Dendritic cell treated with granulocyte-macrophage colony-stimulating factor and Interleukin-4, amounts not matched to agents 40 ng/mL and 50 ng/mL, for 4 days (primary cell): ENCODE results near the gene CDC42SE1.

Experiments used
- H3K27ac Mint-ChIP-seq: one replicate; pipeline ENCODE4 v1.8.0; 2022; ENCODE audit warnings: mild to moderate bottlenecking, mixed read lengths
- H3K27me3 Mint-ChIP-seq: one replicate; pipeline ENCODE4 v1.8.0; 2022; ENCODE audit warnings: mild to moderate bottlenecking, mixed read lengths
- H3K36me3 Mint-ChIP-seq: one replicate; pipeline ENCODE4 v1.8.0; 2022; ENCODE audit warnings: low read depth, mixed read lengths
- H3K4me1 Mint-ChIP-seq: one replicate; pipeline ENCODE4 v1.8.0; 2022; ENCODE audit warnings: low read depth, mixed read lengths
- H3K4me3 Mint-ChIP-seq: one replicate; pipeline ENCODE4 v1.8.0; 2022; ENCODE audit warnings: mild to moderate bottlenecking, moderate library complexity, mixed read lengths
- H3K9me3 Mint-ChIP-seq: one replicate; pipeline ENCODE4 v1.8.0; 2022; ENCODE audit warnings: mixed read lengths
- intact Hi-C: fragments of 100-400 bp; cut with micrococcal nuclease; formaldehyde crosslinking; loops from one replicate; pipeline ENCODE4 v1.15.0; 2022

CDC42SE1 gene

GRCh38 chr1:151043163-151043562 lies 16.3 kb downstream of the CDC42SE1 start:
- Mint-ChIP-seq H3K4me1 (peaks cover 21% of the 10 kb centered on the region), H3K27ac (no peak overlapping the region), H3K36me3 (peaks cover 6% of the 10 kb centered on the region), H3K4me3 (no peak overlapping the region), H3K9me3 (no peaks in the 10 kb centered on the region), H3K27me3 (peaks cover 18% of the 10 kb centered on the region)
- intact Hi-C loops: no loop called here

DNA sequence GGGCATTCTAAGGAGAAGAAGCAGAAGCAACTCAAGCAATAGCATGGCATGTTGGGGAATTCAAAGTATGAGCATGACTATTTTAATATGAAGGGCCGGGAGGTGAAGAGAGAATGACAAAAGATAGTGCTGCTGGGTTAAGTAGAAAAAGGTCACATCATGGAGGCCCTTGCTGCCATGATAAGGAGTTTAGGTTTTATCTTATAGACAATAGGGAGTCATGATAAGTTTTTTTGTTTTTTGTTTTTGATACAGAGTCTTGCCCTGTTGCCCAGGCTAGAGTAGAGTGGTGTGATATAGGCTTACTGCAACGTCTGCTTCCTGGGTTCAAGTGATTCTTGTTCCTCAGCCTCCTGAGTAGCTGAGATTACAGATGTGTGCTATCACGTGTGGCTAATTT lies 19.9 kb downstream of the CDC42SE1 start:
- Mint-ChIP-seq H3K4me3 (no peak overlapping the region), H3K27me3 (no peaks in the 10 kb centered on the region), H3K4me1 (peaks cover 5% of the 10 kb centered on the region), H3K9me3 (no peaks in the 10 kb centered on the region), H3K36me3 (peaks cover 14% of the 10 kb centered on the region), H3K27ac (no peak overlapping the region)
- intact Hi-C loops: no loop called here

- intact Hi-C loops: no loop called here
- H3K4me3 Mint-ChIP-seq: no peak overlapping the region
- H3K36me3 Mint-ChIP-seq: peaks cover 22% of the 10 kb centered on the region
- H3K9me3 Mint-ChIP-seq: no peaks in the 10 kb centered on the region
- peak overlapping the region; percentile 4 for H3K27ac Mint-ChIP-seq
- H3K4me1 Mint-ChIP-seq: peaks cover 16% of the 10 kb centered on the region
- H3K27me3 Mint-ChIP-seq: no peaks in the 10 kb centered on the region
Observed at GRCh38 chr1:151037032-151037431, 22.4 kb downstream of the CDC42SE1 start.

- H3K27ac Mint-ChIP-seq: peak within 1 kb of the TSS; percentile 4
- intact Hi-C loops: no loop called here
- no peak within 1 kb of the TSS for H3K4me3 Mint-ChIP-seq
- peaks cover 25% of the 10 kb centered on the region for H3K36me3 Mint-ChIP-seq
- H3K27me3 Mint-ChIP-seq: no peaks in the 10 kb centered on the region
- H3K9me3 Mint-ChIP-seq: no peaks in the 10 kb centered on the region
- H3K4me1 Mint-ChIP-seq: peaks cover 16% of the 10 kb centered on the region
Observed at GRCh38 chr1:151036356-151036755, 23.1 kb downstream of the CDC42SE1 start, which contains the start of gene BNIPL. Gene BNIPL, plus strand, starts transcription at chr1:151036586. Its CDS starts 140 bp downstream, at chr1:151036726.

DNA sequence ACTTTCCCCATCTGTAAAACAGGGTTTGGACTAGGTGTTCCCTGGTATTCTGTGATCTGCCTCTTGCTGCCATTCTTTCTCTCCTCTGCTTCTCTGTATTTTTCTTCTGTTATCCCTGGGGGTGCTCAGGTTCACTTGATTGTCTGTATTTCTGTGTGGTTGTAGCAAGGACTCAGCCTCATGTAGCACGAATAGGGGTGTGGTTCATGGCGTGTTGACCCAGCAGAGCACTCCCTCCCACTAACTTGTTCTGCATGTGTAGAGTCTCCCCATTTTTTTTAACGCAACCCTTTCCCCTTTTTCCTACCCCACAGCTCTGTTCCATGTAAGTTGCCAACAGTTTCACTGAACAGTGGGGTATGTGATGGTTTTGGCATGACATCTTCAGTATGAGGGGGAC lies 24.3 kb downstream of the CDC42SE1 start:
- intact Hi-C loops: no loop called here
- no peaks in the 10 kb centered on the region for H3K27me3 Mint-ChIP-seq
- H3K4me1 Mint-ChIP-seq: peaks cover 16% of the 10 kb centered on the region
- H3K4me3 Mint-ChIP-seq: no peak overlapping the region
- peaks cover 37% of the 10 kb centered on the region for H3K36me3 Mint-ChIP-seq
- no peaks in the 10 kb centered on the region for H3K9me3 Mint-ChIP-seq
- no peak overlapping the region for H3K27ac Mint-ChIP-seq

DNA sequence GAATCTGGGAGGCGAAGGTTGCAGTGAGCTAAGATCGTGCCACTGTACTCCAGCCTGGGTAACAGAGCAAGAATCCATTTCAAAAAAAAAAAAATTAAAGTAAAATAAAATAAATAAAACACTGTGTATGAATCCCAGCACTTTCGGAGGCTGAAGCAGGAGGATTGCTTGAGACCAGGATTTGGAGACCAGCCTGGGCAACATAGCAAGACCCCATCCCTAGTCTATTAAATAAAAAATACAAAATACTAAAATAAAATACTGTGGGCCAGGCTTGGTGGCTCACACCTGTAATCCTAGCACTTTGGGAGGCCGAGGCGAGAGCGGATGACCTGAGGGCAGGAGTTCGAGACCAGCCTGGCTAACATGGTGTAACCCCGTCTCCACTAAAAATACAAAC lies 27.3 kb downstream of the CDC42SE1 start:
- Mint-ChIP-seq H3K4me3 (no peak overlapping the region), H3K27ac (no peak overlapping the region), H3K36me3 (peaks cover 66% of the 10 kb centered on the region), H3K27me3 (no peaks in the 10 kb centered on the region), H3K9me3 (no peaks in the 10 kb centered on the region), H3K4me1 (peaks cover 16% of the 10 kb centered on the region)
- intact Hi-C loops: no loop called here

GRCh38 chr1:151026460-151026859 lies 33.0 kb downstream of the CDC42SE1 start:
- peaks cover 7% of the 10 kb centered on the region for H3K4me1 Mint-ChIP-seq
- no peaks in the 10 kb centered on the region for H3K27me3 Mint-ChIP-seq
- no peak overlapping the region for H3K27ac Mint-ChIP-seq
- intact Hi-C loops: no loop called here
- H3K36me3 Mint-ChIP-seq: peaks cover 69% of the 10 kb centered on the region
- H3K4me3 Mint-ChIP-seq: no peak overlapping the region
- no peaks in the 10 kb centered on the region for H3K9me3 Mint-ChIP-seq

DNA sequence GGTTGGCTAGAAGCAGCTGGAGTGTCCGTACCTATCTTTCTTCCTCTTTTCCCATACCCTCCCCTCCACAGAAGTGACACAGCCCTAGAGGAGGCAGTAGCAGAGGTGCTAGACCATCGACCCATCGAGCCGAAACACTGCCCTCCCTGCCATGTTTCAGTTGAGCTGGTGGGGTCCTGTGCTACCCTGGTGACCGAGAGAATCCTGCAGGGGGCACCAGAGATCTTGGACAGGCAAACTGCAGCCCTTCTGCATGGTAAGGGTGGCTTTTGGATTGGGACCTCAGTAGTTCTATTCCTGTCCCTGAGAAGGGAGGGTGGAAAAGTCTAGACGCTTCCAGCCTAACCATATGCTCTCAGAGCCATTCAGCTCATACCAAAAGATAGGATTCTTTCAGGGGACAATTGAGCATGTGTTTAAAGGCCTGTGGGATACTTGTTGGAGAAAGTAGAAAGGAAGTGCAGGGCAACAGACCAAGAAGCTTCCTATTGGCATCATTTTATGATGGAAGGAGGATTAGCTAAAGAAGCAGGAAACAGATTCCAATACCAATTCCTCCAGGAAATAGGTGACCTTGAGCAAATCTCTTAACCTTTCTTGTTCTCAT lies 34.8 kb downstream of the CDC42SE1 start:
- Mint-ChIP-seq H3K36me3 (peaks cover 59% of the 10 kb centered on the region), H3K4me1 (peaks cover 7% of the 10 kb centered on the region), H3K27ac (no peak overlapping the region)

DNA sequence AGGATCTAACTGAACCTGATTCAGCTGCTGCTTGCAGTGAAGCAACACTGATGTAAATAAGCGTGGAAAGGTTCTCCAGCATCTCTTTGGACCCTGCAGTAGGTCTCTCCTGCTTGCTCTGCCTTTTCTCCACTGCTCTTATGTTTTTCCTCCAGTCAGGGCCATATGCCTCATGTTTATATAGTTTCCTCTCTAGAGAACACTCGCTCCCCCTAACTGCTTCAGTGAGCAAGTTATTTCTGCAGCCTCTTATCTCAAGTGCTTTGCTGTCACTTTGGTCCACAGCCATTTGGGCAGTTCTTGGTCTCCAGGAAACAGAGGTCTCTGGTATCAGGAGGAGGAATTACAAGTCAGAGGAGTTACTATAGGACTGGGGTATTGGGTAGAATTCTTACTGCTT lies 45.9 kb downstream of the CDC42SE1 start:
- intact Hi-C loops: no loop called here
- no peak overlapping the region for H3K4me3 Mint-ChIP-seq
- peaks cover 27% of the 10 kb centered on the region for H3K36me3 Mint-ChIP-seq

More for the DNA sequence above, 34.8 kb downstream of the CDC42SE1 start:
- Mint-ChIP-seq H3K9me3 (no peaks in the 10 kb centered on the region), H3K4me3 (no peak overlapping the region), H3K27me3 (no peaks in the 10 kb centered on the region)
- intact Hi-C loops: loop anchor here (5.0 kb wide), 2 partner anchors 33 to 133 kb away; partner anchors contain the start of genes CDC42SE1 and TNFAIP8L2

DNA sequence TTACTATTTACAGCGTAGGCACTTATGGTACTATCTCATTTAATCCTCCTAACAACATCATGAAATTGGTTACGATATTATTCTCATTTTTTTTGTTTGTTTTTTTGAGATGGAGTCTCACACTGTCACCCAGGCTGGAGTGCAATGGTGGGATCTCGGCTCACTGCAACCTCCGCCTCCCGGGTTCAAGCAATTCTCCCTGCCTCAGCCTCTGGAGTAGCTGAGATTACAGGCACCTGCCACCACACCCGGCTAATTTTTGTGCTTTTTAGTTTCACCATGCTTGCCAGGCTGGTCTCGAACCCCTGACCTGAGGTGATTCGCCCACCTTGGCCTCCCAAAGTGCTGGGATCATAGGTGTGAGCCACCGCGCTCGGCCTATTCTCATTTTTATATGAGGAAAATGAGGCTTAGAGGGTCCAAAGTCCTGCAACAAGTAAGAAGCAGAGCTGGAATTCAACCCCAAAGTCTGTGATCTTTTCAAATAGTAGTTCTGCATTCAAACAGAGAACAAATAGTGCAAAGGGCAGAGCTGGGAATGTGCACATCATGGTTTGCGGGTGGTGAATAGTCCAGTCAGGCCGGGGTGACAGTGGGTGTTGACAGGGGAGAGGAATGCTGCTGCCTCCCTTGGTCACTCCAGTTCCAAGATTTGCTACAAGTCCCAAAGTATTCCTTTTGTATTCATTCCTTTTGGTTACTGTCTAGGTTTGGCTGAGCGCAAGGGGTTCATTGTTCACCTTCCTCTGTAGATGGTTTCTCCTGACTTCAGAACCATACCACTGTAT lies 46.5 kb downstream of the CDC42SE1 start:
- no peaks in the 10 kb centered on the region for H3K9me3 Mint-ChIP-seq
- intact Hi-C loops: no loop called here
- H3K36me3 Mint-ChIP-seq: peaks cover 24% of the 10 kb centered on the region
- peaks cover 29% of the 10 kb centered on the region for H3K4me1 Mint-ChIP-seq
- H3K27me3 Mint-ChIP-seq: no peaks in the 10 kb centered on the region
- H3K4me3 Mint-ChIP-seq: no peak overlapping the region
- peak overlapping the region; percentile 4 for H3K27ac Mint-ChIP-seq

More for the DNA sequence above, 45.9 kb downstream of the CDC42SE1 start:
- no peaks in the 10 kb centered on the region for H3K9me3 Mint-ChIP-seq
- H3K27me3 Mint-ChIP-seq: no peaks in the 10 kb centered on the region
- peak overlapping the region; percentile 4 for H3K27ac Mint-ChIP-seq
- H3K4me1 Mint-ChIP-seq: peaks cover 23% of the 10 kb centered on the region

DNA sequence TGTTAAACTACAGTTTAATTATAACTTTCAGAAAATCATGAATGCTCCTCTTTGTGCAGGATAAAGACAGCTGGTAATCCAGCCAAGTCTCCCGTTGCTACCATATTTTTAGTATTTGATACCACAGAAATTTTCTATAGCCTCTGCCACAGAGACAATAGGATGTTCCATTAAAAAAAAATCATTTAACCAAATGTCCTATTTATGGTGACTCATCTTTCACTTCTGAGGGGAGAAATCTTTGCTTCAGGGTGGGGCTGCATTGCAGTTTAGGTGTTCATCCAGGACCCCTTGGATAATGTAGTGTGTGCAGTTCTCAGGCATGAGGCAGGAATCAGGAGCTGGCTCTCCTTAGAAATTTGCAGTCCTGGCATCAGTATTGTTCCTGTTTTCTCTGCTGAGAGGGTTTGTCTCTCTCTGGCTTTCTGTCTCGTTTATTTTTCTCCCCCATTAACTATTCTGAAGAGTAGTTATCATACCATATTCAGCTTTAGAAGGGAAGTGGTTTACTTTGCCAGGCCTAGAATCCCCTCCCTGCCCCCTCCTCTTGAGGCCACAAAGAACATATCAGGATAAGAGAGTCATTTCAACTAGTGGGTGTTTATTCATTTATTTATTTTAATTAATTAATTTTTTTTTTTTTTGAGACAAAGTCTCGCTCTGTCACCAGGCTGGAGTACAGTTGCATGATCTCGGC lies 48.1 kb downstream of the CDC42SE1 start:
- Mint-ChIP-seq H3K27ac (no peak overlapping the region), H3K27me3 (no peaks in the 10 kb centered on the region), H3K36me3 (peaks cover 27% of the 10 kb centered on the region), H3K4me3 (no peak overlapping the region), H3K4me1 (peaks cover 45% of the 10 kb centered on the region), H3K9me3 (no peaks in the 10 kb centered on the region)
- intact Hi-C loops: no loop called here

DNA sequence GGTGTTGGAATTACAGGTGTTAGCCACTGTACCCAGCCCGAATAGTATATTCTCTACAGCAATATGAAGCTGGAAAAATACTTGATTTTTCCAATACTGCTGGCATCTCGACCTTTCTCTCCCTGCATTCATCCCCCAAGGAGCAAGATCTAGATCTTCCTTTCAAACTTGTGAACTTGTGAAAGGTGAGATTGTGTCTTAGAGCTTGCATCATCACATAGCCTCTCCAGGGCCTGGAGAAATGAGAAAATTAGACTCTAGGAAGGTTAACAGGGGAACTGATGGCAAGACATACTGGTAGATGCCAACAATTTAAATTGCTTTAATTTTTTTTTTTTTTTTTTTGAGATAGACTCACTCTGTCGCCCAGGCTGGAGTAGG lies 49.1 kb downstream of the CDC42SE1 start:
- Mint-ChIP-seq H3K4me1 (peaks cover 54% of the 10 kb centered on the region), H3K9me3 (no peaks in the 10 kb centered on the region), H3K27me3 (no peaks in the 10 kb centered on the region), H3K36me3 (peaks cover 31% of the 10 kb centered on the region), H3K4me3 (no peak overlapping the region), H3K27ac (no peak overlapping the region)
- intact Hi-C loops: no loop called here

GRCh38 chr1:151009674-151010345 lies 49.6 kb downstream of the CDC42SE1 start:
- H3K36me3 Mint-ChIP-seq: peaks cover 31% of the 10 kb centered on the region
- peaks cover 60% of the 10 kb centered on the region for H3K4me1 Mint-ChIP-seq
- H3K27ac Mint-ChIP-seq: no peak overlapping the region
- H3K27me3 Mint-ChIP-seq: no peaks in the 10 kb centered on the region
- no peaks in the 10 kb centered on the region for H3K9me3 Mint-ChIP-seq
- intact Hi-C loops: no loop called here
- peak overlapping the region; percentile 98 for H3K4me3 Mint-ChIP-seq

- H3K9me3 Mint-ChIP-seq: no peaks in the 10 kb centered on the region
- no peaks in the 10 kb centered on the region for H3K27me3 Mint-ChIP-seq
- peaks cover 66% of the 10 kb centered on the region for H3K4me1 Mint-ChIP-seq
- peak overlapping the region; percentile 98 for H3K27ac Mint-ChIP-seq
- peak overlapping the region; percentile 98 for H3K4me3 Mint-ChIP-seq
- H3K36me3 Mint-ChIP-seq: peaks cover 31% of the 10 kb centered on the region
- intact Hi-C loops: no loop called here
Observed at GRCh38 chr1:151009206-151009587, 50.2 kb downstream of the CDC42SE1 start.
